ENCODE data around the gene CCDC83. TPM values are rescaled to one million over a fixed set of nuclear protein-coding genes. Genes with fewer than 3 reads are reported as not detected.

Gene CCDC83
- under 0.01 TPM in 1 of 2 replicates, not detected in the other for total RNA-seq

GRCh38 chr11:85855341-85855656 is at the start of gene CCDC83:
Gene CCDC83, plus strand, starts transcription at chr11:85855383. Its CDS starts 9,741 bp downstream, at chr11:85865124.

DNA sequence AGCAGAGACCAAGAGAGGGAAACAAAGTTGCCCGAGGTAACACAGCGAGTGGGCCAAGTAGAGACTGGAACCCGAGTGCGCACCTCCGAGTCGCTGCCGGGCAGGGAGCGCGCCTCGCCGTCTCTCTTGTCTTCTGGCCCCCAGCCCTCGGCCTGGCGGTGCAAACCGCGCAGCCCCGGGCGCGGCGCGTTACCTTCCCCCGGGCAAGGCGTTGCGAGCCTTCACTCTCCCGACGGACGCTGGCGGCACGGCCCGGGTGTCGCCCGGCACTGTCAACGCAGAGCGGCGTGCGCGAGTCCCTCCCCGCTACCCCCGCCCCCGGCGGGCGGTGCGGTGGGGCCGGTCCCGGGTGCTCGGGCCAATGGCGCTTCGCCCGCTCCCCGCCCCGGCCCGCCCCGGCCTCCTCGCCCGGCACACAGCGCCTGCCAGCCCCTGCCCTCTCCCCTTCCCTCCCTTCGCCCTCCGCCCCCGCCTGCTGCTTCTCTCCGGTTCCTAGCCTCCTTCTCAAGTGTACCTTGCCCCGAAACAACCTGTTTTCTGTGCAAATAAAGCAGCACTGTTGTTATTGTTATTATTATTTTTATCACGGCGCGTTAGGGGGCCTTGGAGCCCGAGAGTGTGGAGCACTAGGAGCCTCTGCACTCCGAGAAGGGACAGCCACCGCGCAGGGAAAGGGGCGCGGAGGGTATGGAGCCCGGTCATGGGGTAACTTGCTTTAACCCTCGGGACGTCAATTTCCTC is 44.1 kb upstream of the CCDC83 start, which contains the start of gene SYTL2:
TSS of gene SYTL2 (minus strand) at position 271 of the 741 bp plus-strand sequence. CDS start 53,416 bp downstream, outside the sequence.

Other genes starting within 250 kb of the CCDC83 start
- 0.58 and 1.4 TPM in 2 replicates for gene DLG2, start 228.0 kb upstream of the CCDC83 start, total RNA-seq
- gene TMEM126B, start 226.8 kb upstream of the CCDC83 start, total RNA-seq, result 62.5 and 65.7 TPM in 2 replicates
- gene TMEM126A, start 207.4 kb upstream of the CCDC83 start, total RNA-seq, result 30.7 and 57.1 TPM in 2 replicates
- 26.8 and 51.9 TPM in 2 replicates for gene CREBZF, start 190.3 kb upstream of the CCDC83 start, total RNA-seq
- gene CCDC89, start 169.2 kb upstream of the CCDC83 start, total RNA-seq, result 3.7 and 6.1 TPM in 2 replicates
- gene SYTL2, start 44.2 kb upstream of the CCDC83 start, total RNA-seq, result 24.3 and 64.8 TPM in 2 replicates
- 430 and 444 TPM in 2 replicates for gene PICALM, start 213.7 kb downstream of the CCDC83 start, total RNA-seq

Measured in regular cardiac myocyte (primary cell).